Liver (tissue), 9 donors: ENCODE measurements around the gene CYSLTR2. TPM values are rescaled to one million over a fixed set of nuclear protein-coding genes. Genes with fewer than 3 reads are reported as not detected.

Experiments
- DNase-seq: peaks from one replicate; pipeline ENCODE4 v3.0.0-alpha.2; 2017; ENCODE audit warnings: low spot score
- H3K27ac ChIP-seq, 2 donors: one replicate each; pipeline ENCODE4 v1.7.0; 2013; ENCODE audit warnings: inconsistent platforms in 2 of 2, low read length in 2 of 2, control low read depth in 1 of 2, low read depth in 1 of 2, mild to moderate bottlenecking in 1 of 2
- H3K27me3 ChIP-seq, 4 donors: one replicate each; pipeline versions ENCODE4 v1.6.1 to v1.7.0; 2013; ENCODE audit warnings: low read length in 3 of 4, inconsistent platforms in 1 of 4, mild to moderate bottlenecking in 1 of 4, moderate library complexity in 1 of 4; ENCODE audit not compliant: control insufficient read depth in 4 of 4, insufficient read depth in 4 of 4
- H3K36me3 ChIP-seq, 4 donors: one replicate each; pipeline versions ENCODE4 v1.6.1 to v1.7.0; 2013; ENCODE audit warnings: low read length in 3 of 4, mild to moderate bottlenecking in 3 of 4, low read depth in 1 of 4, moderate library complexity in 1 of 4; ENCODE audit not compliant: control insufficient read depth in 4 of 4, insufficient read depth in 3 of 4
- H3K4me1 ChIP-seq, 4 donors: one replicate each; pipeline versions ENCODE4 v1.6.1 to v1.7.0; 2013; ENCODE audit warnings: low read length in 3 of 4, mild to moderate bottlenecking in 3 of 4, moderate library complexity in 1 of 4; ENCODE audit not compliant: control insufficient read depth in 4 of 4, insufficient read depth in 4 of 4
- H3K4me3 ChIP-seq, 3 donors: one replicate each; pipeline versions ENCODE4 v1.6.1 to v1.7.0; 2013; ENCODE audit warnings: low read length in 3 of 3, control low read depth in 1 of 3, low read depth in 1 of 3, mild to moderate bottlenecking in 1 of 3
- H3K9ac ChIP-seq, 2 donors: one replicate each; pipeline ENCODE4 v1.7.0; 2013; ENCODE audit warnings: low read length in 2 of 2, mild to moderate bottlenecking in 2 of 2, moderate library complexity in 2 of 2, control low read depth in 1 of 2, low read depth in 1 of 2
- H3K9me3 ChIP-seq, 4 donors: one replicate each; pipeline versions ENCODE4 v1.6.1 to v1.7.0; 2013; ENCODE audit warnings: low read length in 3 of 4; ENCODE audit not compliant: control insufficient read depth in 4 of 4
- ATF3 ChIP-seq: IDR thresholded peaks from 2 replicates; pipeline ENCODE4 v1.6.1; 2016; ENCODE audit warnings: antibody characterized with exemption
- CTCF ChIP-seq: fragments of 150-350 bp; IDR thresholded peaks from 2 replicates; pipeline ENCODE4 v1.5.1; 2017; ENCODE audit warnings: improper control_type of control experiment, low read depth, low read length; ENCODE audit not compliant: missing input control
- EGR1 ChIP-seq, 2 donors: IDR thresholded peaks; 2 replicates each; pipeline ENCODE4 v1.6.1; 2016 to 2018; ENCODE audit warnings: antibody characterized with exemption in 2 of 2, low read depth in 2 of 2
- FOXA1 ChIP-seq: IDR thresholded peaks from 2 replicates; pipeline ENCODE4 v1.6.1; 2016; ENCODE audit warnings: antibody characterized with exemption
- GABPA ChIP-seq, 2 donors: IDR thresholded peaks in 1 of 2; conservative IDR thresholded peaks in 1 of 2; 2 replicates each; pipeline ENCODE4 v1.6.1; 2016; ENCODE audit warnings: antibody characterized with exemption in 2 of 2, mild to moderate bottlenecking in 1 of 2, moderate library complexity in 1 of 2
- HNF4A ChIP-seq, 2 donors: conservative IDR thresholded peaks; 2 replicates each; pipeline ENCODE4 v1.6.1; 2016; ENCODE audit warnings: antibody characterized with exemption in 2 of 2, mild to moderate bottlenecking in 2 of 2
- HNF4G ChIP-seq: IDR thresholded peaks from 2 replicates; pipeline ENCODE4 v1.6.1; 2016; ENCODE audit warnings: antibody characterized with exemption
- MAX ChIP-seq: IDR thresholded peaks from 2 replicates; pipeline ENCODE4 v1.6.1; 2016; ENCODE audit warnings: antibody characterized with exemption
- NR2F2 ChIP-seq: IDR thresholded peaks from 2 replicates; pipeline ENCODE4 v1.6.1; 2016; ENCODE audit warnings: antibody characterized with exemption
- RAD21 ChIP-seq, 2 donors: IDR thresholded peaks; 2 replicates each; pipeline ENCODE4 v1.6.1; 2016; ENCODE audit warnings: antibody characterized with exemption in 2 of 2, mild to moderate bottlenecking in 2 of 2
- REST ChIP-seq: IDR thresholded peaks from 2 replicates; pipeline ENCODE4 v1.6.1; 2016; ENCODE audit warnings: antibody characterized with exemption, mild to moderate bottlenecking
- RXRA ChIP-seq, 2 donors: IDR thresholded peaks; 2 replicates each; pipeline ENCODE4 v1.6.1; 2017 to 2018; ENCODE audit warnings: antibody characterized with exemption in 2 of 2, mild to moderate bottlenecking in 1 of 2
- SP1 ChIP-seq: IDR thresholded peaks from 2 replicates; pipeline ENCODE4 v1.6.1; 2018; ENCODE audit warnings: antibody characterized with exemption, mild to moderate bottlenecking
- TAF1 ChIP-seq: conservative IDR thresholded peaks from 2 replicates; pipeline ENCODE4 v1.6.1; 2016; ENCODE audit warnings: antibody characterized with exemption, mild to moderate bottlenecking
- YY1 ChIP-seq: IDR thresholded peaks from 2 replicates; pipeline ENCODE4 v1.6.1; 2016; ENCODE audit warnings: antibody characterized with exemption, mild to moderate bottlenecking
- ZBTB33 ChIP-seq: IDR thresholded peaks from 2 replicates; pipeline ENCODE4 v1.6.1; 2016; ENCODE audit warnings: antibody characterized with exemption
- WGBS: extraction: QIAGEN DNeasy Blood & Tissue Kit; methylation state at CpG from one replicate; pipeline ENCODE4 v1.1.7; 2013; 5-methylcytosine and 5-hydroxymethylcytosine counted together
- polyA plus RNA-seq, 2 donors: library from polyadenylated mRNA; stranded (reverse) in 1 of 2; unstranded in 1 of 2; fragments of 200-250 nt in 1 of 2; fragments of >200 nt in 1 of 2; fragmentation: Nextera tagmentation in 1 of 2; extraction: Ambion mirVana in 1 of 2; gene quantifications; one replicate each; pipeline versions ENCODE4 v1.2.1 to v1.2.3, GENCODE V29; 2013 to 2015
- total RNA-seq, 2 donors: library from RNA; depleted of rRNA; stranded (reverse); fragments of >200 nt; gene quantifications; one replicate each; pipeline ENCODE4 v1.2.3, GENCODE V29; 2014
- donor health status: healthy.
- donor health status: healthy.
- donor health status: healthy.
- donor health status: healthy.
- donor health status: healthy.

Gene CYSLTR2
- total and polyA plus RNA-seq, 4 donors, result 0.07 to 0.37 (median 0.15) TPM

- no peak for TF ChIP-seq CTCF
- TF ChIP-seq SP1, result no peak
- TF ChIP-seq FOXA1, result no peak
- TF ChIP-seq HNF4G, result no peak
- no peak for TF ChIP-seq GABPA (IDR thresholded peaks at IDR 0.05 in 1 of 2, conservative IDR thresholded peaks at IDR 0.05 in 1 of 2)
- TF ChIP-seq NR2F2, result no peak
These were observed 22.3 kb upstream of the CYSLTR2 start (continued) for GRCh38 chr13:48631441-48631840.

- Histone ChIP-seq H3K36me3 (no peaks in the 10 kb centered on the region), H3K9me3 (peaks cover 0 to 3% (median 0%) of the 10 kb centered on the region in 4 donors), H3K27ac (no peak overlapping the region), H3K4me3 (no peak overlapping the region), H3K27me3 (no peaks in the 10 kb centered on the region), H3K9ac (no peak overlapping the region), H3K4me1 (no peaks in the 10 kb centered on the region)
- WGBS, result 88% methylated on average over 3 of the region's 3 CpGs
- TF ChIP-seq EGR1 (IDR thresholded peaks at IDR 0.05; ENCODE audit: low read depth in 2 of 2) (no peak), ZBTB33 (no peak), HNF4A (conservative IDR thresholded peaks at IDR 0.05) (no peak), REST (no peak), RXRA (IDR thresholded peaks at IDR 0.05) (no peak), SP1 (no peak), RAD21 (IDR thresholded peaks at IDR 0.05) (no peak), GABPA (IDR thresholded peaks at IDR 0.05 in 1 of 2, conservative IDR thresholded peaks at IDR 0.05 in 1 of 2) (no peak), FOXA1 (no peak), CTCF (no peak), MAX (no peak), HNF4G (no peak), YY1 (no peak), ATF3 (no peak), NR2F2 (no peak), TAF1 (no peak)
- DNase-seq, result no peak
These were observed 20.0 kb upstream of the CYSLTR2 start for GRCh38 chr13:48633700-48634099.
